Thymus (tissue), 11 donors: ENCODE measurements around the gene ELAVL1. TPM values are rescaled to one million over a fixed set of nuclear protein-coding genes. Genes with fewer than 3 reads are reported as not detected.

Source experiments
- DNase-seq, 9 donors: peaks; one replicate each; pipeline ENCODE4 v3.0.0-alpha.2; 2013; ENCODE audit warnings: low spot score in 9 of 9, low read depth in 6 of 9, missing footprints in 1 of 9
- H3K27ac ChIP-seq, 2 donors: one replicate each; pipeline ENCODE4 v1.5.1; 2013; ENCODE audit warnings: control low read depth in 1 of 2, low read depth in 1 of 2, low read length in 1 of 2, mild to moderate bottlenecking in 1 of 2, moderate library complexity in 1 of 2
- H3K27me3 ChIP-seq, 2 donors: one replicate each; pipeline ENCODE4 v1.5.1; 2013; ENCODE audit warnings: low read length in 1 of 2; ENCODE audit not compliant: control insufficient read depth in 2 of 2, insufficient read depth in 1 of 2
- H3K36me3 ChIP-seq, 2 donors: one replicate each; pipeline ENCODE4 v1.5.1; 2013; ENCODE audit warnings: low read length in 1 of 2, mild to moderate bottlenecking in 1 of 2, moderate library complexity in 1 of 2; ENCODE audit not compliant: control insufficient read depth in 2 of 2, insufficient read depth in 2 of 2
- H3K4me1 ChIP-seq, 2 donors: one replicate each; pipeline ENCODE4 v1.5.1; 2013; ENCODE audit warnings: low read length in 2 of 2; ENCODE audit not compliant: control insufficient read depth in 2 of 2, insufficient read depth in 2 of 2
- H3K4me3 ChIP-seq, 2 donors: one replicate each; pipeline ENCODE4 v1.5.1; 2013; ENCODE audit warnings: low read length in 2 of 2, control low read depth in 1 of 2, mild to moderate bottlenecking in 1 of 2
- H3K9me3 ChIP-seq, 2 donors: one replicate each; pipeline ENCODE4 v1.5.1; 2013; ENCODE audit warnings: low read length in 1 of 2, mild to moderate bottlenecking in 1 of 2; ENCODE audit not compliant: control insufficient read depth in 2 of 2, insufficient read depth in 1 of 2
- WGBS: extraction: QIAGEN DNeasy Blood & Tissue Kit; methylation state at CpG from one replicate; pipeline ENCODE4 v1.1.7; 2013; 5-methylcytosine and 5-hydroxymethylcytosine counted together
- polyA plus RNA-seq: library from polyadenylated mRNA; stranded (reverse); fragments of 200-250 nt; gene quantifications from one replicate; pipeline ENCODE4 v1.2.3, GENCODE V29; 2013
- total RNA-seq: library from RNA; stranded (reverse); fragments of 120-200 nt; gene quantifications from one replicate; pipeline ENCODE4 v1.2.4, GENCODE V29; 2013
- donor health status: healthy.

Gene ELAVL1
- total and polyA plus RNA-seq, 2 donors: 20.8 to 45.6 TPM

DNA sequence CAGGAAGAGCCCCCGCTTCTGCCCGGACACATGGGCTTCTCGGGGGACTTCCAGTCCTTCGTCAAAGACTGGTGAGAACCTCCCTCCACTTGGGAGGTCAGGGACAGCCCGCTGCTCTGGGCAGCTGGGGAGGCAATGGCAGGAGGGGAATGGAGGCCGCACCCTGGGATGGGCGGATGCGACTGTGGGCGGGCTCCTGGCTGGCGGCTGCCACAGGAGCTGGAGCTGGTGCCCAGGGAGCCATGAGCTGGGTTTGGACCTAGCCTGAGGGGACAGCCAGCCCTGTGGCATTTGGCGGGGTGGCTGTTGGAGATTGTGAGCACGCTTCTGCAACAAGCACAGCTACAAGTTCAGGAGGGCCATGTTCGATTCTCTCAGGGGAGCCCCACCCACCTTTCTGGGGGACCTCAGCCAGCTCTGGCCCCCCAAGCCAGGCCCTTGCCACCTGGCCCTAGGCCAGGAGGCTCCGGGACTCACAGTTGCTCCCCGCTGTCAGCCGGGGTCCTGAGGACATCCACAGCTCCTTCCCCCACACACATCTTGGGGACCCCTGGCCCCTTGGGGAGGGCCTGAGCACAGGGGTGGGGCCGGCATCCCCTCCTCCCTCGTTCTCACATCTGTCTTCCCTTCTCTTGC, 93.8 kb downstream of the ELAVL1 start:
- no peak overlapping the region for H3K4me3 ChIP-seq
- peaks cover 24 to 37% of the 10 kb centered on the region in 2 donors for H3K27me3 ChIP-seq
- DNase-seq: no peak
- no peak overlapping the region for H3K27ac ChIP-seq
- peaks cover 46 to 60% of the 10 kb centered on the region in 2 donors for H3K36me3 ChIP-seq
- peaks cover 0 to 1% of the 10 kb centered on the region in 2 donors for H3K9me3 ChIP-seq
- H3K4me1 ChIP-seq: peaks cover 3 to 10% of the 10 kb centered on the region in 2 donors
- WGBS: 93% methylated on average over 18 of the region's 18 CpGs

DNA sequence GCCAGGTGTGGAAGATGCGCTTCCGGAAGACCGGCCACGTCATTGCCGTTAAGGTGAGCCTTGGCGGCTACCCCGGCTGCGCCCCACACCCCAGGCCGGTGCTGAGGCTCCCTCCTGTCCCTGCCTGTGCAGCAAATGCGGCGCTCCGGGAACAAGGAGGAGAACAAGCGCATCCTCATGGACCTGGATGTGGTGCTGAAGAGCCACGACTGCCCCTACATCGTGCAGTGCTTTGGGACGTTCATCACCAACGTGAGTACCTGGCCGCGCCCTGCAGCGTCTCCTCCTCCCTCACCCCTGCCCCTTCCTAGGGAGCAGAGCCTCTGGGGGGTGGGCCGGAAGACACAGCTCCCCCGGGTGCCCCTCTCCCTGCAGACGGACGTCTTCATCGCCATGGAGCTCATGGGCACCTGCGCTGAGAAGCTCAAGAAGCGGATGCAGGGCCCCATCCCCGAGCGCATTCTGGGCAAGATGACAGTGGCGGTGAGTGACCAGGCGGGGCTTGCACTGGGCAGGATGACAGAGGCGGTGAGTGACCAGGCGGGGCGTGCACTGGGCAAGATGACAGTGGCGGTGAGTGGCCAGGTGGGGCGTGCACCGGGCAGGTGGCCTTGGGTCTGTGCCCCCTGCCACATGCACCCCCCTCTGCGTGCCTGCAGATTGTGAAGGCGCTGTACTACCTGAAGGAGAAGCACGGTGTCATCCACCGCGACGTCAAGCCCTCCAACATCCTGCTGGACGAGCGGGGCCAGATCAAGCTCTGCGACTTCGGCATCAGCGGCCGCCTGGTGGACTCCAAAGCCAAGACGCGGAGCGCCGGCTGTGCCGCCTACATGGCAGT, 94.9 kb downstream of the ELAVL1 start:
- H3K27me3 ChIP-seq: peaks cover 15 to 26% of the 10 kb centered on the region in 2 donors
- peaks cover 0 to 1% of the 10 kb centered on the region in 2 donors for H3K9me3 ChIP-seq
- DNase-seq: no peak
- peaks cover 3% of the 10 kb centered on the region in 2 donors for H3K4me1 ChIP-seq
- WGBS: 98% methylated on average over 54 of the region's 54 CpGs
- no peak overlapping the region for H3K27ac ChIP-seq
- H3K4me3 ChIP-seq: no peak overlapping the region
- peaks cover 50 to 68% of the 10 kb centered on the region in 2 donors for H3K36me3 ChIP-seq

DNA sequence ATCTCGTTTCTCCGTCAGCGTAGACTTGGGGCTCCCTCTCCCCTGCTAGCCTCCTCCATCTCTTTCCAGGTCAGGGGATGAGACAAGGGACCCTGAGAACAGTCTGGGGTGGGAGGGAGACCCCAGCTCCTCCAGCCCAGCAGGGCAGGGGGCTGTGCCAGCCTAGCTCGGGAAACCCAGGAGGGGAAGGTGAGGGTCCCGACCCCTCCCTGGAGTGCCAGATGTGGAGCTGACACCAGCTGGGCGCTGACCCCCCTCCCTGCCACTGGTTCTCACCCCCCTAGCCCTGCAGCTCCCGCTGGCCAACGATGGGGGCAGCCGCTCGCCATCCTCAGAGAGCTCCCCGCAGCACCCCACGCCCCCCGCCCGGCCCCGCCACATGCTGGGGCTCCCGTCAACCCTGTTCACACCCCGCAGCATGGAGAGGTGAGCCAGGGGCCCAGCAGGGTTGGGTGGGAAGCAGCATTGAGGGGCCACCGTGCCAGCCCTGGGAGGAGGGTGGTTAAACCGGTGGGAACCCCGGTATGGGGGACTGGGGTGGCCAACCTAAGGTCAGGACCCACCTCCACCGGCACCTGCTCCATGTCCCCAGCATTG, 95.9 kb downstream of the ELAVL1 start:
- peaks cover 50 to 68% of the 10 kb centered on the region in 2 donors for H3K36me3 ChIP-seq
- peaks cover 6 to 11% of the 10 kb centered on the region in 2 donors for H3K4me1 ChIP-seq
- H3K27ac ChIP-seq: no peak overlapping the region
- DNase-seq: no peak
- no peak overlapping the region for H3K4me3 ChIP-seq
- H3K9me3 ChIP-seq: peaks cover 0 to 1% of the 10 kb centered on the region in 2 donors
- H3K27me3 ChIP-seq: peaks cover 5 to 16% of the 10 kb centered on the region in 2 donors
- 98% methylated on average over 21 of the region's 21 CpGs for WGBS

DNA sequence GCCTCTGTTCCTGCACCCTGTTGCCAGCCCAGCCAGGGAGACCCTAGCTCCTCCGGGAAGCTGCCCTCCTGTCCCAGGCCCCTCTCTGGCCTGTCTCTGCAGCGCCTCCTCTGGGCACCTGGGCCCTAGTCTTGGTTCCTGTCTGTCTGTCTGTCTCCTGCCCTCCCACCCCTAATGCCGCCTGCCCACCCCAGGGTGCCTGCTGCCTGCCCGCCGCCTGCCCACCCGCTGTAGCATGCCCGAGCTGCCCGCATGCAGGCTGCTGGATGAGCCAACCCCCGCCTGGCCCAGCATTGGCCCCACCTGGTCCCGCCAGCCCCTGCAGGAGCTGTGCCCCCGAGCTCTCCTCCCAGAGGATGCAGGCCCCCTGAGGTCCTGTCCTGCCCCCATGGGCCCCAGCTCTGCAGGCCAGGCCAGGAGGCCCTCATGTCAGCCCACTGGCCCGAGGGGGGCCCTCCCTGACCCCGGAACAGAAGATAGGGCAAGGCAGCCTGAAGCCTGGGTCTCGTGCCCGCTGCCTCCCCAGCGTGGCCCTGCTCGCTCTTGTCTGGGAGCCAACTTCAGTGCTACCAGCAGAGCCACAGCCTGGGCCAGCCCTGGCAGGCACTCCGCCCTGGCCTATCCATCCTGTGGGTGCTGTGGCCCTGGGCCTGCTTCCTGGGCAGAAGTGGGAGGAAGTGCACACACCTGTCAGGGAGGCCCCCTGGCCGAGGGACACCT, 96.5 kb downstream of the ELAVL1 start:
- DNase-seq: no peak
- 97% methylated on average over 19 of the region's 19 CpGs for WGBS
- Histone ChIP-seq H3K9me3 (peaks cover 0 to 1% of the 10 kb centered on the region in 2 donors), H3K27me3 (peaks cover 0 to 9% of the 10 kb centered on the region in 2 donors), H3K36me3 (peaks cover 50 to 68% of the 10 kb centered on the region in 2 donors), H3K4me3 (no peak overlapping the region), H3K27ac (no peak overlapping the region), H3K4me1 (peaks cover 9 to 15% of the 10 kb centered on the region in 2 donors)

Other genes with a start within 250 kb of the ELAVL1 start
- gene CLEC4M, start 242.4 kb downstream of the ELAVL1 start, total RNA-seq: 0.19 TPM
- gene CLEC4M, start 242.4 kb downstream of the ELAVL1 start, polyA plus RNA-seq: 0.50 TPM
- gene EVI5L, start 175.4 kb downstream of the ELAVL1 start, total RNA-seq: 4.9 TPM
- gene EVI5L, start 175.4 kb downstream of the ELAVL1 start, polyA plus RNA-seq: 7.6 TPM
- 0.09 TPM for gene PRR36, start 131.3 kb downstream of the ELAVL1 start, total RNA-seq
- gene PRR36, start 131.3 kb downstream of the ELAVL1 start, polyA plus RNA-seq: 0.16 TPM
- gene LRRC8E, start 117.1 kb downstream of the ELAVL1 start, total RNA-seq: 0.05 TPM
- 0.27 TPM for gene LRRC8E, start 117.1 kb downstream of the ELAVL1 start, polyA plus RNA-seq
- 8.0 TPM for gene MAP2K7, start 101.8 kb downstream of the ELAVL1 start, total RNA-seq
- gene MAP2K7, start 101.8 kb downstream of the ELAVL1 start, polyA plus RNA-seq: 45.4 TPM
- gene TGFBR3L, start 90.8 kb downstream of the ELAVL1 start, total RNA-seq: 0.19 TPM
- 0.05 TPM for gene TGFBR3L, start 90.8 kb downstream of the ELAVL1 start, polyA plus RNA-seq
- gene SNAPC2, start 85.3 kb downstream of the ELAVL1 start, total RNA-seq: 6.4 TPM
- 16.0 TPM for gene SNAPC2, start 85.3 kb downstream of the ELAVL1 start, polyA plus RNA-seq
- 0.33 TPM for gene CTXN1, start 79.5 kb downstream of the ELAVL1 start, total RNA-seq
- 0.82 TPM for gene CTXN1, start 79.5 kb downstream of the ELAVL1 start, polyA plus RNA-seq
- 28.1 TPM for gene TIMM44, start 62.0 kb downstream of the ELAVL1 start, total RNA-seq
- gene TIMM44, start 62.0 kb downstream of the ELAVL1 start, polyA plus RNA-seq: 41.8 TPM
- 287 TPM for gene CCL25, start 47.1 kb upstream of the ELAVL1 start, total RNA-seq
- gene CCL25, start 47.1 kb upstream of the ELAVL1 start, polyA plus RNA-seq: 33.4 TPM
- 0.61 TPM for gene FBN3, start 144.0 kb upstream of the ELAVL1 start, total RNA-seq
- gene FBN3, start 144.0 kb upstream of the ELAVL1 start, polyA plus RNA-seq: 0.16 TPM
- gene CERS4, start 203.7 kb upstream of the ELAVL1 start, total RNA-seq: 21.7 TPM
- gene CERS4, start 203.7 kb upstream of the ELAVL1 start, polyA plus RNA-seq: 28.5 TPM